ENCODE results near the gene SLC66A1.

The SLC66A1 gene

GRCh38 chr1:19360016-19360415 is 47.9 kb downstream of the SLC66A1 start:
- H3K4me3 ChIP-seq (ENCODE audit: low read length): no peak overlapping the region
- no peak for DNase-seq (ENCODE audit: low read depth)
- no peak for TF ChIP-seq CTCF (conservative IDR thresholded peaks at IDR 0.05; ENCODE audit: low read depth, low read length)

- DNase-seq (ENCODE audit: low read depth): no peak
- H3K4me3 ChIP-seq (ENCODE audit: low read length): no peak overlapping the region
- TF ChIP-seq CTCF (conservative IDR thresholded peaks at IDR 0.05; ENCODE audit: low read depth, low read length): no peak
Measured at GRCh38 chr1:19360432-19360831, 48.3 kb downstream of the SLC66A1 start.

GRCh38 chr1:19360843-19361610 is 48.9 kb downstream of the SLC66A1 start:
- no peak for DNase-seq (ENCODE audit: low read depth)
- H3K4me3 ChIP-seq (ENCODE audit: low read length): no peak overlapping the region
- no peak for TF ChIP-seq CTCF (conservative IDR thresholded peaks at IDR 0.05; ENCODE audit: low read depth, low read length)

GRCh38 chr1:19361611-19362147 is 49.6 kb downstream of the SLC66A1 start:
- no peak overlapping the region for H3K4me3 ChIP-seq (ENCODE audit: low read length)
- no peak for DNase-seq (ENCODE audit: low read depth)
- no peak for TF ChIP-seq CTCF (conservative IDR thresholded peaks at IDR 0.05; ENCODE audit: low read depth, low read length)

- no peak for TF ChIP-seq CTCF (conservative IDR thresholded peaks at IDR 0.05; ENCODE audit: low read depth, low read length)
- DNase-seq (ENCODE audit: low read depth): no peak
- H3K4me3 ChIP-seq (ENCODE audit: low read length): no peak overlapping the region
Measured at GRCh38 chr1:19363536-19364152, 51.5 kb downstream of the SLC66A1 start.

- H3K4me3 ChIP-seq (ENCODE audit: low read length): no peak overlapping the region
- no peak for DNase-seq (ENCODE audit: low read depth)
- no peak for TF ChIP-seq CTCF (conservative IDR thresholded peaks at IDR 0.05; ENCODE audit: low read depth, low read length)
Measured at GRCh38 chr1:19365721-19366120, 53.6 kb downstream of the SLC66A1 start.

All from retinal pigment epithelial cell (primary cell).